Epithelial cell of esophagus (primary cell): Measurements from ENCODE around the gene ZNF831.

Source experiments
- DNase-seq: peaks from one replicate; pipeline ENCODE4 v3.0.0; 2010; ENCODE audit warnings: low read depth
- H3K4me3 ChIP-seq: 2 replicates; pipeline ENCODE4 v1.5.1; 2011; ENCODE audit warnings: mild to moderate bottlenecking, low read length, control low read depth
- TF ChIP-seq, protein P1 (sequence below): IDR thresholded peaks from 2 replicates; pipeline ENCODE4 v1.5.1; 2011; ENCODE audit warnings: low read depth, mild to moderate bottlenecking, low read length, control low read depth, inconsistent platforms; ENCODE audit not compliant: insufficient read depth; ENCODE audit errors: missing control alignments

The ZNF831 gene

DNA sequence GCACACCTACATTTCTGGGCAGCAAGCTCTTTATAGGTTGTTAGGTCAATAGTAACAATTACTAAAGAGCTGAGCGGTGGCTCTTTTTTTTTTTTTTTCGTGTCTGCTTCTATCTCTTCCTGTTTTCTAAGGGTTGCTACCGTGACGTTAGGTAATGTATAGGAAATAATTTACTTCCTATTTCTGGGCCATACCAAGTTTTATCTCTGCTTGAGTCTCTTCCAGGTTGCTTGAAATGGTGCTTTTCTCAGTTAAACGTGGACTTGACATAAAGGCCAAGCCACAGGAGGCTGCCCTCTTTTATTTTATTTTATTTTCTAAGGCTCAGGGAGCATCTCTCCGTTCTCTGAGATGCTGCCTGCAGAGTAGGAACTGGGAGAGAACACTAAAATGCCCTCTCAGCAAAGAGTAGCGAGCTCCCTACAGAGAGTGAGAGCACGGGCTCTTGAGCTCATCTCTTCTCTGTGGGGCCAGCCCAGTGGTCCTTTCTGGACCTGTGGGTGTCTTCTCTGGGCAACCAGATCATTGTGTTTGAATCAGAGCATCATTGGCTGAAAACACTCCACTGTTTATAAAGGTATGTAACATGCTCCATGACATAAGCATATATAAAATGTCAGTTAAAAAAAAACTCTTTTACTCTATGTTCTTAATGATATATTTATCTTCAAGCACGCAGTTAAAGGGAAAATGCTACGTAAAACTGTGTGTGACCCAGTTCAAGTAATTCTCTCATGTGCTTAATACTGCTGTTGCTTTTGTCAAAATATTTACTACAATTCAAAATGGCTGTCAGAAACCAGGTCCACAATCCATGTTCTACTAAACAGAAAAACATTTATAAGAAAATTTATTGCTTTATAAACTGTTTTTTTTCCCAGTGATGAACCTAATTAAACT lies at the start of gene ZNF831:
ZNF831 (plus strand) TSS at position 191 of the 900 bp plus-strand sequence. CDS start 27,199 bp downstream, outside the sequence.
- no peak for DNase-seq
- TF ChIP-seq, protein P1, sequence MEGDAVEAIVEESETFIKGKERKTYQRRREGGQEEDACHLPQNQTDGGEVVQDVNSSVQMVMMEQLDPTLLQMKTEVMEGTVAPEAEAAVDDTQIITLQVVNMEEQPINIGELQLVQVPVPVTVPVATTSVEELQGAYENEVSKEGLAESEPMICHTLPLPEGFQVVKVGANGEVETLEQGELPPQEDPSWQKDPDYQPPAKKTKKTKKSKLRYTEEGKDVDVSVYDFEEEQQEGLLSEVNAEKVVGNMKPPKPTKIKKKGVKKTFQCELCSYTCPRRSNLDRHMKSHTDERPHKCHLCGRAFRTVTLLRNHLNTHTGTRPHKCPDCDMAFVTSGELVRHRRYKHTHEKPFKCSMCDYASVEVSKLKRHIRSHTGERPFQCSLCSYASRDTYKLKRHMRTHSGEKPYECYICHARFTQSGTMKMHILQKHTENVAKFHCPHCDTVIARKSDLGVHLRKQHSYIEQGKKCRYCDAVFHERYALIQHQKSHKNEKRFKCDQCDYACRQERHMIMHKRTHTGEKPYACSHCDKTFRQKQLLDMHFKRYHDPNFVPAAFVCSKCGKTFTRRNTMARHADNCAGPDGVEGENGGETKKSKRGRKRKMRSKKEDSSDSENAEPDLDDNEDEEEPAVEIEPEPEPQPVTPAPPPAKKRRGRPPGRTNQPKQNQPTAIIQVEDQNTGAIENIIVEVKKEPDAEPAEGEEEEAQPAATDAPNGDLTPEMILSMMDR: no peak
- H3K4me3 ChIP-seq: no peak within 1 kb of the TSS

GRCh38 chr20:59117526-59117925 lies 46.1 kb upstream of the ZNF831 start:
- no peak for DNase-seq
- TF ChIP-seq, protein P1: no peak

GRCh38 chr20:59118855-59119254 lies 44.8 kb upstream of the ZNF831 start:
- DNase-seq: no peak
- TF ChIP-seq, protein P1: no peak
- H3K4me3 ChIP-seq: no peak overlapping the region

More at GRCh38 chr20:59117526-59117925, 46.1 kb upstream of the ZNF831 start:
- H3K4me3 ChIP-seq: no peak overlapping the region

DNA sequence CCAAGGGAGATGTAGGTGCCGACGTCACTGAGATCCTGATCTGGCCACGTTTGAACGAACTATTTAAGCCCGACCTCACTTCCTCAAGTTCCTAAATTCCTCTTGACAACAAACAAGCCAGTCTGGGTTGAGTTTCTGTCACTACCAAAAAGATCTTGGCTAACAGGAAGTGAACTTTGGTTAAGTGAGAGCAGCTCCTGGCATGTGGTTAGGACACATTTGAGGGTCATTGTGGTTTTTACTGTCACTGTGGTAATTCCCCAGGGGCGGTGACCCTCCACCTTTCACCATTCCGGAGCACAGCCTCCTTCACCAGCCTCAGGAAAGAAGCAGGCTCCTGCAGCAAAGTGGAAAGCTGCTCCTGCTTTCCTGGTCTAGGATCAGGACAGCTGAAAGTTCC lies 43.1 kb upstream of the ZNF831 start:
- H3K4me3 ChIP-seq: no peak overlapping the region
- TF ChIP-seq, protein P1: no peak
- DNase-seq: no peak

DNA sequence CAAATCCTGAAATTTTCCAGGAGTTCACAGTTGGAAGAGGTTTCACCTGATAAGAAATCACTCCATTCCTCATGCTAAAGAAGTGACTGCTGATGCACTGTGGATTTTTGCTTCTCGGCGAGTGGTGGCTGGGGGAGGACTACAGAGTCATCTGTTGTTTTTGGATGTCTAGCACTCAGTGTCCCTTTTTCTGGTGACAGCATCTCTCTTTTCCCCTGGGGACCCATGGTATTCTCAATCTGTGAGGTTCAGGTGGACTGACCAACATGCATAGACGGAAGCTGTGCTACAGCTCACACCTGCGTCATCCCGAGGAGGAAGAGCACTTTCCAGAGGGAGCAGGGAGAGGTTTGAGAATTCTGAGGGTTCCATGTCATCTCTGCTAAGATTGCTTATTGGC lies 42.7 kb upstream of the ZNF831 start:
- TF ChIP-seq, protein P1: no peak
- no peak for DNase-seq
- H3K4me3 ChIP-seq: no peak overlapping the region

DNA sequence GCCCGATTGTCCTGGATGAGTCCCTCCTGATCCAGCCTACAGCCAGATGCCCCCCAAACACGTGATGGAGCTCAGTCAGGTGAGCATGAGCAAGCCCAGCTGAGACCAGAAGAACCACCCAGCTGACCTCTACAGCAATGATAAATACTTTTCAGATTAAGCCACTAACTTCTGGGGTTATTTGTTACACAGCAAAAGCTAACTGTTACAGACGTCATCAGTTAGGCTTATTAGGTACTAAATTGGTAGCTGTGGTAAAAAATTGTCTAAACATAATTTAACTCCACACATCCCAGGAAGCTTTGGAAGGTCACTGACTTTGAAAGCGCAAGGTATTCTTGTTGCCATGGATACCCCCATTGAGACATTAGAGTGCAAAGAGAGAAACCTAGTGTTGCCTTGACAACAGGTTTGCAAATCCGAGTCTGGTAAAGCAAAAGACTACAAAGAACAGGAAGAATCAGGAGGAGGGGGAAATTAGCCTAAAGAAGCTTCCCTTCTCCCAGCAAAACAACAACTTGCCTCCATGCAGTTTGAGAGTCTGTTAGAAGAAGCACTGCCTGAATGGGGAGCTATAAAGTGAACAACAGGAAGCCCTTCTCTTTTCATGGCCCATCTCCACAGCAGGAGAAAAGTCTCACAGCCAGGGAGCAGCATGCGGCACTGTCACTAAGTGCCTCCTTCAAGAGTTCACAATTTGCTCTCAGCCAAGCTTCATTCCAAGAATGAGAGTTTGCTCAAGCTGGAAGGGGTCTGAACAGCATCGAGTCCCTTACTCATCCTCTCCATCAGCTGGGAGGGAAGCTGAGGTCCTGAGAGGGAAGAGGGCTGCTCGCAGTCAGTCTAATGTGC lies 41.7 kb upstream of the ZNF831 start:
- H3K4me3 ChIP-seq: no peak overlapping the region
- no peak for DNase-seq
- TF ChIP-seq, protein P1: no peak
